HS-27A (cell line): ENCODE data around the gene SERBP1.
"Not testable (repeated sequence)": the region's sequence is repeated elsewhere in the genome, so short reads cannot be mapped to it uniquely, and the experiment has no call there.

Experiments
- DNase-seq: peaks from one replicate; pipeline ENCODE4 v3.0.0-alpha.2; 2012; ENCODE audit warnings: low read depth, missing footprints

The SERBP1 gene

GRCh38 chr1:67430358-67431155 is at the start of gene SERBP1:
Gene SERBP1 (minus strand): TSS chr1:67430402. CDS start chr1:67430300, 102 bp downstream.
- DNase-seq: peak; percentile 97

- DNase-seq: no peak
These were observed 49.1 kb upstream of the SERBP1 start for GRCh38 chr1:67479146-67479891.

GRCh38 chr1:67476906-67477305 is 46.7 kb upstream of the SERBP1 start:
- no peak for DNase-seq

- no peak for DNase-seq
These were observed 45.8 kb upstream of the SERBP1 start for GRCh38 chr1:67476006-67476482.

GRCh38 chr1:67472056-67472455 is 41.9 kb upstream of the SERBP1 start:
- DNase-seq: no peak

GRCh38 chr1:67469431-67469830 is 39.2 kb upstream of the SERBP1 start:
- no peak for DNase-seq

- DNase-seq: no peak
These were observed 38.0 kb upstream of the SERBP1 start for GRCh38 chr1:67468066-67468718.

- no peak for DNase-seq
These were observed 35.2 kb upstream of the SERBP1 start for GRCh38 chr1:67465375-67465774.

- DNase-seq: no peak
These were observed 34.5 kb upstream of the SERBP1 start for GRCh38 chr1:67464746-67465145.

- DNase-seq: no peak
These were observed 33.9 kb upstream of the SERBP1 start for GRCh38 chr1:67464058-67464457.

GRCh38 chr1:67463298-67463955 is 33.2 kb upstream of the SERBP1 start:
- DNase-seq: no peak

- DNase-seq: no peak
These were observed 30.7 kb upstream of the SERBP1 start for GRCh38 chr1:67460676-67461500.

GRCh38 chr1:67459068-67459467 is 28.9 kb upstream of the SERBP1 start:
- DNase-seq: no peak

- no peak for DNase-seq
These were observed 28.5 kb upstream of the SERBP1 start for GRCh38 chr1:67458663-67459062.

- DNase-seq: no peak
These were observed 27.0 kb upstream of the SERBP1 start for GRCh38 chr1:67457247-67457646.

- no peak for DNase-seq
These were observed 21.6 kb upstream of the SERBP1 start for GRCh38 chr1:67451815-67452214.

- no peak for DNase-seq
These were observed 21.2 kb upstream of the SERBP1 start for GRCh38 chr1:67451356-67451755.

GRCh38 chr1:67446893-67447292 is 16.7 kb upstream of the SERBP1 start:
- no peak for DNase-seq

- DNase-seq: not testable (repeated sequence)
These were observed 15.8 kb upstream of the SERBP1 start for GRCh38 chr1:67446014-67446413.

GRCh38 chr1:67441739-67442281 is 11.6 kb upstream of the SERBP1 start:
- DNase-seq: no peak

- no peak for DNase-seq
These were observed 11.0 kb upstream of the SERBP1 start for GRCh38 chr1:67441183-67441582.
